HG03439 (cell line): ENCODE results near the gene WNK1.
"Not testable (repeated sequence)": the region's sequence is repeated elsewhere in the genome, so short reads cannot be mapped to it uniquely, and the experiment has no call there.

Experiments used
- ATAC-seq: cut with Tn5 transposase; IDR thresholded peaks from one replicate; pipeline ENCODE4 v1.9.1; 2021; ENCODE audit warnings: mild to moderate bottlenecking, moderate library complexity; ENCODE audit not compliant: unreplicated experiment

Gene WNK1

DNA sequence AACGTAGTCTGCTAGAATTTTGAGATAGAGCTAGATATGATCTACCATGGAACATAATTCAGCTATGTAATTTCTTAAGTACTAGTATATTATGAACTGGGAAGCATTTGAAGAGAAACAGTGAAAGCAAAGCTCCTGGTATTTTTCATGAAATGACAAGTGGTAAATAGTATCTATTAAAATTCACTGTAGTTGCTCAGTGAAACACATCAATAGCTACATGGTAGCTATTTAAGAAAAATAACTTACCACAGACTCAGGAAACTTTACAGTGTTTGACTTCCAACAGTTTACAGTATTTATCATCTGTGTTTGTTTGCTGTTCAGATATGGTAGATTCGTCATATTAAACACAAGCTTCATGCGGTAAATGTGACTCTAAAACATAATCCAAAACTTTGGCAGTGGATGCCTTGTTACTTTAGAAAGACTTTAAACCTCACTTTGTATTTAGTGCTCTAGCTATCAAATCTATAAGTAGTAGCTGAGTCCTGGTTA lies 25.2 kb downstream of the WNK1 start:
- ATAC-seq = no peak

GRCh38 chr12:778615-779014 lies 26.2 kb downstream of the WNK1 start:
- no peak for ATAC-seq

GRCh38 chr12:779745-780734 lies 27.7 kb downstream of the WNK1 start:
- no peak for ATAC-seq

- ATAC-seq = no peak
These were observed 28.5 kb downstream of the WNK1 start for GRCh38 chr12:780750-781379.

DNA sequence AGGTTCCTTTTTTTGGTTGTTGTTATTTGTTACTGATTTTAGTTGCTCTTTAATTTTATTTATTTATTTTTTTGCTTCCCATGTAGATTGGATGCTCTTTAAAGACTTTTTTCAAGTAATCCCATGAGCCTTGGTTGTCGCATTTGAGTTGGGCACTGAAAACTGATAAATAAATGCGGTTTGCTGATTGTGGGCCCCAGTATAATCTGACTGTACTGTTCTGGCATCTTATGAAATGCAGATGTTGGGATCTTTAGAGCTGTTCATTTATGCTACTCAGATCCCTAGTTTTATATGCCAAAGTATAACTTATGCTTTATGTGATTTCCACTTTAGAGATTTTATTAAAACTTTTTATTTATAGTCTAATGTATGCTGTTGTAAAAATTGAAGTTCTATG lies 33.3 kb downstream of the WNK1 start:
- no peak for ATAC-seq

GRCh38 chr12:788288-788687 lies 35.9 kb downstream of the WNK1 start:
- ATAC-seq = no peak

GRCh38 chr12:788762-789161 lies 36.4 kb downstream of the WNK1 start:
- ATAC-seq = not testable (repeated sequence)

GRCh38 chr12:789852-790563 lies 37.6 kb downstream of the WNK1 start:
- ATAC-seq = no peak

- ATAC-seq = no peak
These were observed 38.2 kb downstream of the WNK1 start for GRCh38 chr12:790608-791007.

GRCh38 chr12:793037-793436 lies 40.7 kb downstream of the WNK1 start:
- ATAC-seq = no peak

DNA sequence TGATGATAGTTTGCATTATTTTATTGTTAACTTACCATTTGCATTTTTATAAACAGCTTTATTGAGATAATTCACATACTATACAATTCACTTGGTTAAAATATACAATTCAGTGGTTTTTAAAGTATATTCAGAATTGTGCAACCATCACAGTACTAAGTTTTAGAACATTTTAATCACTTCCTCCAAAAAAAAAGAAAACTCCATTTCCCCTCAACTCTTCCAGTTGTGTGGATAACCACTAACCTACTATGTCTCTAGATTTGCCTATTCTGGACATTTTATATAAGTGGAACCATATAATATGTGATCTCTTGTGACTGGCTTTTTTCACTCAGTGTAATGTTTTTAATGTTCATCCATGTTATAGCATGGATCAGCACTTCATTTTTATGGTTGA lies 41.3 kb downstream of the WNK1 start:
- ATAC-seq = no peak

DNA sequence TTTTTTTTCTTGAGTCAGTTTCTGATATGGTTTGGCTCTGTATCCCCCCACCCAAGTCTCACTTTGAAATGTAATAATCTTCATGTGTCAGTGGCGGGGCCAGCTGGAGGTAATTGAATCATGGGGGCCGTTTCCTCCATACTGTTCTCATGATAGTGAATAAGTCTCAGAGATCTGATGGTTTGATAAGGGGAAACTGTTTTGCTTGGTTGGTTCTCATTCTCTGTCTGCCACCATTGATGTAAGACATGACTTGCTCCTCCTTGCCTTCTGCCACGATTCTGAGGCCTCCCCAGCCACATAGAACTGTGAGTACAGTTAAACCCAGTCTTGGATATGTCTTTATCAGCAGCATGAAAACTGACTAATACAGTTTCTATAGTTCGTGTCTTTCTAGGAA lies 42.9 kb downstream of the WNK1 start:
- ATAC-seq = no peak

- no peak for ATAC-seq
These were observed 48.0 kb downstream of the WNK1 start for GRCh38 chr12:800401-800800.

DNA sequence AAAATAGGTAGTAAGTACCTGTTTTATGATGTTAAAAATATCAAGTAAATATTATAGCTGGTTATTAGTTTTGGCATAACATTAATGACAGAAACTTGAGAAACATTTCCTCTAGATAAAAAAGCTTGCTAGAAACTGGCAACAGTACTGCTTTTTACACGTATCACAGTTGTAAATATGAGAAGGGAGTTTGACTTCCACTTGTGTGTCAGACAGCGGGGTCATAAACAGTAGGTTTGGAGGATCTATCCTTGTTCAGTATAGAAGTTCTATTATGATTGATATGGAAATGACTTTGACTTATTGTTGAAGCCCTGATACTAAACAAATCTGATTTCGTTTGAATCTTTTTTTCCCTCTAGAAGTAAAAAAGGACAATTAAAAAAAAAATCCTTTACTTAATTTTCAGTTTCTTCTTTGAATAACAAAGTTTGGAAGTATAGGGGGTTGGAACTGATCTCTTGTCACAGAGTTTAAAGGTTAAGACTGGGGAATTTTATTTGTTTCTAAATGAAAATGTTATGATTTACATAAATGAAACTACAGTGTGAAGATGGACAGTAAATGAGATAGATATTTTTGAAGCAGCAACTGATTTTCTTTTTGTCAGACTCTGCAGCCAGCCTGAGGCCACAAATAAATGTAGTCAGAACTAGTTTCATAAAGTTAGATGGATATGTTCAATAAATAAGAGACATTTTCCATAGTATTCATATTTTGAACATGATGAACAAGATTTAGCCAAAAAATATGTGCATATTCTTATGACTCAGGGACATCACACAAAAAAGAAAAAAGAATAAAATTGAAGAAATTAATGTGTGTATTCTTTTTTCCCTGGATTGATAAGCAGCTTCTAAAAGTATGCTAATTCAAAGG lies 50.1 kb downstream of the WNK1 start:
- no peak for ATAC-seq

DNA sequence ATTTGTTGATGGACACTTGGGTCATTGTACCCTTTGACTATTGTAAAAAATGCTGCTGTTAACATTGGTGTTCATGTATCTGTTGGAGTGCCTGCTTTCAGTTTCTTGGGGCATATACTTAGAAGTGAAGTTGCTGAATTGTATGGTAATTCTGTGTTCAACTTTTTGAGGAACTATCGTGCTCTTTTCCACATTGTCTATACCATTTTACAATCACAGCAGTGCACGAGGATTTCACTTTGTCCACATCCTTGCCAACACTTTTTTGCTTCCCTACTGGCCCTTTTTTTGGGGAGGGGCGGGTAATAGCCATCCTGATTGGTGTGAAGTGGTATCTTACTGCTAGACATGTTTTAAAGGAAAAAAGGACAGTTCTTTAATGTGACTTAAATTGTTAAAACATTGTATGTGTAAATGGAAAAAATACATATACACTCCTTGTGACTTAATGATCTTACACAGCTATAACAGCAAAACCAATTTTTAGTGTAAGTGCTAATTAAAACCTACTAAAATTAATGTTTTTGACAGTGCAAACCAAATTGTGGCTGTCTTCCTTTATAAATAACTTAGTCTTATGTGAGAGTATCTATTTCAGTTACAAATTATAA lies 52.7 kb downstream of the WNK1 start:
- ATAC-seq = no peak

DNA sequence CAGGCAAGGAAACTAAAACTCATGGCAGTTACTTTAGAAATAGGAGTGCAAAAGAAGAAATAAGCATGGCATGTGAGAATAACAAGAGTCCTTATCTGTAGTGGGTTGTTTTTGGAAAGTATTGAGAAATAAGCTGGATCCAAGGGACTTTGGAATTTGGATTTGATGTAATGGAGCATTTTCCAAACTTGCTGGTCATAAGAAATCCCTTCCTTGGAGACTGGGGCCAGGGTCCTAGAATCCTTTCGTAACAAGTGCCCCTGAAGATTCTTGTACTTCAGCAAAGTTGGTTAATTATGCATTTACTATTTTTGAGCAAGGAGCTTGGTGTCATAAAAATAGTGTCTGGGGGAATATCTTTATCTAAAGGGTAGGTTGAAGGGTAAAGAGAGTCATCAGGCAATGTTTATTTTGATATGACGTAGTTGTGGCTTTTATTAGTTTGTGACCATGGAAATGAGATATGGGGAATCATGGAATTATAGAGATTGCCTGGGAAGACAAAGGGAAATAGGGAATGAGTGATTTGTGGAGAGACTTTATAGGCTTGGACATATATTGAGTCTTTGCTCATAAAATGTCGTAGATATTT lies 53.9 kb downstream of the WNK1 start:
- no peak for ATAC-seq

DNA sequence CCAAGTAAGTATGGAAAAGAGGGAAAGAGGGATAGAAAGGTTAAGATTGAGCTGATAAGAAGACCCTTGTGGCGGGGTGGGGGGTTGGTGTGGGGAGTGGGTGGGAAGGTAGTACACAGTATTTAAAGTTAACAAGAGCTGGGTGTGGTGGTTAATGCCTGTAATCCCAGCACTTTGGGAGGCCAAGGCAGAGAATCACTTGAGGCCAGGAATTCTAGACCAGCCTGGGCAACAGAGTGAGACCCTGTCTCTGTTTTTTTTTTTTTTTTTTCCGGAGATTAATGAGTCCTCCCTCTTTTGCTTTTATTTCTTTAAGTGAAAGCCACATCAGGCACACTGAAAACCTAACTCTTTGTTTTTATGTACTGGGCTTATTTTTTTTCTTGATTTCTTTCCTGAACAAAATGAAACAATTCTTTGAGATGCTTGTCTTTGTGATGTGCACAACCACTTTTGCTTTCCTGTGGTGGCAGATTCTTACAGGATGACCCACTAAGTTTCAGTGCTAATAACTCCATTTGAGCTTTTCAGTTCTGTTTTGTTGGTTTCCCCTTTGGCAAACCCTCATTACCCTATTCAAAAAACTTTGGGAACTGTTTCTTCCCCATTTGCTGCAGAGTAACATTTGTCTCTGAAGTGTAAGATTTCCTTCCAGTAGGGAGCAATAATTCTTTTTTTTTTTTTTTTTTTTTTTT lies 54.8 kb downstream of the WNK1 start:
- no peak for ATAC-seq

DNA sequence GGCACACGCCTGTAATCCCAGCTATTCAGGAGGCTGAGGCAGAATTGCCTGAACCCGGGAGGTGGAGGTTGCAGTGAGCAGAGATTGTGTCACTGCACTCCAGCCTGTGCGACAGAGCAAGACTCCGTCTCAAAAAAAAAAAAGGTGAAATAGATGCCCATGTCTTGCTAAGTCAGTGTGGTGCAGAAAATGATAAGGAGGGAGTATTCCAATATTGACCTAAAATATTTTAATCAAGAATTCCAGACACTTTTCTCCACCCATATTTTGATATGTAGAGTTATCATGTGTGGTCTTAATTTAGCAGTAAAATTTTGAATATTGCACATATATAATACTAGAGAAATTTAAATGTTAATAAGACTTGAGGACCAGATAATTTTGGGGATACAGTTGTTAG lies 57.7 kb downstream of the WNK1 start:
- no peak for ATAC-seq
